Skeletal muscle satellite cell (primary cell): ENCODE results near the gene ATXN10.

Source experiments
- H3K27me3 ChIP-seq: 2 replicates; pipeline ENCODE4 v1.7.0; 2013; ENCODE audit warnings: low read length; ENCODE audit not compliant: control insufficient read depth, insufficient read depth
- H3K36me3 ChIP-seq: 2 replicates; pipeline ENCODE4 v1.7.0; 2013; ENCODE audit warnings: mild to moderate bottlenecking, control low read depth, low read length; ENCODE audit not compliant: insufficient read depth
- H3K4me1 ChIP-seq: 2 replicates; pipeline ENCODE4 v1.7.0; 2013; ENCODE audit warnings: low read length; ENCODE audit not compliant: control insufficient read depth, insufficient read depth
- H3K4me2 ChIP-seq: 2 replicates; pipeline ENCODE4 v1.7.0; 2013; ENCODE audit warnings: mild to moderate bottlenecking, low read length
- H3K4me3 ChIP-seq: 2 replicates; pipeline ENCODE4 v1.7.0; 2013; ENCODE audit warnings: low read length
- H3K9ac ChIP-seq: 2 replicates; pipeline ENCODE4 v1.7.0; 2013; ENCODE audit warnings: mild to moderate bottlenecking, low read depth, low read length, moderate library complexity
- H3K9me3 ChIP-seq: replicated peaks from 2 replicates; pipeline ENCODE4 v1.7.0; 2013; ENCODE audit warnings: mild to moderate bottlenecking, control low read depth, low read length

Gene ATXN10

GRCh38 chr22:45823336-45823735 is 151.7 kb downstream of the ATXN10 start:
- H3K4me3 ChIP-seq: no peak overlapping the region
- peaks cover 2% of the 10 kb centered on the region for H3K4me1 ChIP-seq
- peaks cover 40% of the 10 kb centered on the region for H3K36me3 ChIP-seq
- no peaks in the 10 kb centered on the region for H3K27me3 ChIP-seq
- no peak overlapping the region for H3K9ac ChIP-seq
- H3K9me3 ChIP-seq: no peaks in the 10 kb centered on the region
- H3K4me2 ChIP-seq: no peak overlapping the region

GRCh38 chr22:45826520-45826919 is 154.9 kb downstream of the ATXN10 start:
- Histone ChIP-seq H3K9me3 (no peaks in the 10 kb centered on the region), H3K4me1 (peaks cover 19% of the 10 kb centered on the region), H3K27me3 (no peaks in the 10 kb centered on the region), H3K4me2 (no peak overlapping the region), H3K9ac (no peak overlapping the region), H3K36me3 (peaks cover 25% of the 10 kb centered on the region), H3K4me3 (no peak overlapping the region)

- Histone ChIP-seq H3K27me3 (no peaks in the 10 kb centered on the region), H3K36me3 (peaks cover 22% of the 10 kb centered on the region), H3K4me2 (no peak overlapping the region), H3K4me1 (peaks cover 22% of the 10 kb centered on the region), H3K9ac (no peak overlapping the region), H3K4me3 (no peak overlapping the region), H3K9me3 (no peaks in the 10 kb centered on the region)
These were observed 157.2 kb downstream of the ATXN10 start for GRCh38 chr22:45828841-45829240.

- H3K27me3 ChIP-seq: no peaks in the 10 kb centered on the region
- H3K4me2 ChIP-seq: peak overlapping the region; percentile 40
- H3K4me3 ChIP-seq: no peak overlapping the region
- peaks cover 18% of the 10 kb centered on the region for H3K36me3 ChIP-seq
- H3K4me1 ChIP-seq: peaks cover 22% of the 10 kb centered on the region
- H3K9me3 ChIP-seq: no peaks in the 10 kb centered on the region
- no peak overlapping the region for H3K9ac ChIP-seq
These were observed 159.1 kb downstream of the ATXN10 start for GRCh38 chr22:45830531-45831245.

- H3K9ac ChIP-seq: no peak overlapping the region
- H3K4me1 ChIP-seq: peaks cover 22% of the 10 kb centered on the region
- H3K36me3 ChIP-seq: peaks cover 14% of the 10 kb centered on the region
- no peaks in the 10 kb centered on the region for H3K27me3 ChIP-seq
- H3K9me3 ChIP-seq: no peaks in the 10 kb centered on the region
- H3K4me2 ChIP-seq: peak overlapping the region; percentile 40
- no peak overlapping the region for H3K4me3 ChIP-seq
These were observed 159.8 kb downstream of the ATXN10 start for GRCh38 chr22:45831394-45831793.

GRCh38 chr22:45832180-45832579 is 160.5 kb downstream of the ATXN10 start:
- Histone ChIP-seq H3K4me2 (no peak overlapping the region), H3K4me1 (peaks cover 22% of the 10 kb centered on the region), H3K27me3 (no peaks in the 10 kb centered on the region), H3K4me3 (no peak overlapping the region), H3K9me3 (no peaks in the 10 kb centered on the region), H3K9ac (no peak overlapping the region), H3K36me3 (peaks cover 13% of the 10 kb centered on the region)

GRCh38 chr22:45832959-45833580 is 161.4 kb downstream of the ATXN10 start:
- Histone ChIP-seq H3K4me1 (peaks cover 22% of the 10 kb centered on the region), H3K27me3 (no peaks in the 10 kb centered on the region), H3K36me3 (peaks cover 13% of the 10 kb centered on the region), H3K9me3 (no peaks in the 10 kb centered on the region), H3K9ac (no peak overlapping the region), H3K4me3 (no peak overlapping the region), H3K4me2 (no peak overlapping the region)

- no peaks in the 10 kb centered on the region for H3K9me3 ChIP-seq
- peaks cover 13% of the 10 kb centered on the region for H3K36me3 ChIP-seq
- peaks cover 18% of the 10 kb centered on the region for H3K4me1 ChIP-seq
- no peaks in the 10 kb centered on the region for H3K27me3 ChIP-seq
- H3K9ac ChIP-seq: no peak overlapping the region
- no peak overlapping the region for H3K4me2 ChIP-seq
- no peak overlapping the region for H3K4me3 ChIP-seq
These were observed 162.0 kb downstream of the ATXN10 start for GRCh38 chr22:45833613-45834012.

- H3K4me3 ChIP-seq: no peak overlapping the region
- H3K36me3 ChIP-seq: peaks cover 13% of the 10 kb centered on the region
- H3K9ac ChIP-seq: no peak overlapping the region
- H3K9me3 ChIP-seq: no peaks in the 10 kb centered on the region
- no peaks in the 10 kb centered on the region for H3K27me3 ChIP-seq
- no peak overlapping the region for H3K4me2 ChIP-seq
- H3K4me1 ChIP-seq: peaks cover 12% of the 10 kb centered on the region
These were observed 162.6 kb downstream of the ATXN10 start for GRCh38 chr22:45834241-45834640.

GRCh38 chr22:45834795-45835194 is 163.2 kb downstream of the ATXN10 start:
- H3K9me3 ChIP-seq: no peaks in the 10 kb centered on the region
- no peak overlapping the region for H3K4me2 ChIP-seq
- H3K9ac ChIP-seq: no peak overlapping the region
- H3K27me3 ChIP-seq: no peaks in the 10 kb centered on the region
- peaks cover 16% of the 10 kb centered on the region for H3K36me3 ChIP-seq
- H3K4me1 ChIP-seq: peaks cover 12% of the 10 kb centered on the region
- H3K4me3 ChIP-seq: no peak overlapping the region

- Histone ChIP-seq H3K4me1 (peaks cover 3% of the 10 kb centered on the region), H3K36me3 (peaks cover 23% of the 10 kb centered on the region), H3K4me2 (no peak overlapping the region), H3K27me3 (no peaks in the 10 kb centered on the region), H3K9ac (no peak overlapping the region), H3K9me3 (no peaks in the 10 kb centered on the region), H3K4me3 (no peak overlapping the region)
These were observed 165.0 kb downstream of the ATXN10 start for GRCh38 chr22:45836418-45837169.
